GM19463 (cell line): Measurements from ENCODE around the gene ATP8A2.

ENCODE experiments used
- ATAC-seq: cut with Tn5 transposase; IDR thresholded peaks from one replicate; pipeline ENCODE4 v1.9.1; 2021; ENCODE audit warnings: mild to moderate bottlenecking, moderate library complexity; ENCODE audit not compliant: unreplicated experiment

Gene ATP8A2

DNA sequence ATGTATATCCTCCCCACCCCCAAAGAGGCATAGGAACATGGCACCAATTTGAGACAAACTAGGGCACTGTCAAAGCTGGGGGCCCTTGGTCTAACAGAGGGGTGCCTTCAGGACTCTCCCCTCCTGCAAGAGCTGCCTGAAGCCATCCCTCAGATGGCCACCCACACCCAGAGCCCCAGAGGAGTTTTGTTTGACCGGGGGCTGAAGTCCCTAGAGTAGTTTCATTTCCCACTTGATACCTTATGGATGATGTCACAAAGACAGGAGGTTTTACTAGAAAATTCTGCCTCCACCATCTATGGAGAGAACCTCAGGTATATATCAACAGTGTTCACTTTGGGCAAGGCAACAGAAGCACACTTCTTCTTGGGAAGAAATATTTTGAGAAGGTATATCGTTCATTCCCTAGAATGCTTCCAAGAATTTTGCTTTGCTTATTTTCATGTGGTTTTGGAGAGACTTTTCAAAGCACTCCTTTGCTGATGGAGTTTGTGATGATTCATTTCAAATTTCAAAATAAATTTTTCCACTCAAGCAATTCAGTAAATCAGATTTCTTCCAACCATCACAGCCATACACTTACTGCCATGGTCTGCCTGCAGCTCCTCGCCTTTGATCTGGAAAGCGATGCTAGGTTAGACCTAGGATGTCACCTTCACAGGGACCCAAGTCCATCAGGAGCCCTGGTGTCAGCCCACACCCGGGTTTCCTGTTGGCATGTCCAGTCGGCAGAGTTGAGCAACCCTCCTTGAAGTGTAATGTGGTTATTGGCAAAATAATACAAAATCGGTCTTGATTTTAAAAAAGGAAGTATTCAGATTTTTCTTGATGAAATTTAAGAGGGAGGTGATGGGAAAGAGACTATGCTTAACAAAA is 473.0 kb downstream of the ATP8A2 start:
- ATAC-seq = no peak

DNA sequence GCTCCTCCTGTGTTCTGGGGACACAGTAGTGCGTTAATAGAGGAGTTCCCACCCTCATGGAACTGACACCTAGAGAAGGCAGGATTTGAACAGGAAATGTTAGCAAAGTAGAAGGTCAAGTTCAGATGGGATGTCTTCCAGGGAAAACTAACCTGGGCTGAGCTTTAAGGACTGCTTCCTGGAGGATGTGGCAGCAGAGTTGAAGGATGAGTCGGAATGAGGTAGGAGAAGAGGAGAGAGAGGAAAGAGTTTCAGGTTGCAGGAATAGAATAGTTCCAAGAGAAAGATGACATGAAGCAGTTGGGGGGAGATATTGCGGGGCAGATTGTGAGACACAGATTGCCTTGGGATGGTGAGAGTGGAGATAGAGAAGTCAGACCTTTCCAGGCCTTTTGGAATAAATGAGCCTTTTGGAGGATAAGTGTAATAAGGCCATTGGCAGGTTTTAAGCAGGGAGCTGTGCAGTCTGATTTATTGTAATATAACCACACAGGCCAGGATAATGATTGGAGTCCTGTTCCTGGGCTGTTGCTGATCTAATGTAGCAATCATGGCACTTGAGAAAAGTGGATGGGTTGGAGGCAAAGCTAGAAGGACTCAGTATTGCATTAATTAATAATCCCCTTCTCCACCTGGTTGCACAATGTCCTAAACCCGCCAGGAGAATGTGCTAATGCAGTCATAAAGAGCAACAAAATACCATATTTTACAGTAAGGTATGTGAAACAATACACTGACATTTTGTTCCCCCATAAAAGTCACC is 474.6 kb downstream of the ATP8A2 start:
- no peak for ATAC-seq

- peak; percentile 74 for ATAC-seq
Measured at GRCh38 chr13:25847145-25847544, 475.4 kb downstream of the ATP8A2 start.

DNA sequence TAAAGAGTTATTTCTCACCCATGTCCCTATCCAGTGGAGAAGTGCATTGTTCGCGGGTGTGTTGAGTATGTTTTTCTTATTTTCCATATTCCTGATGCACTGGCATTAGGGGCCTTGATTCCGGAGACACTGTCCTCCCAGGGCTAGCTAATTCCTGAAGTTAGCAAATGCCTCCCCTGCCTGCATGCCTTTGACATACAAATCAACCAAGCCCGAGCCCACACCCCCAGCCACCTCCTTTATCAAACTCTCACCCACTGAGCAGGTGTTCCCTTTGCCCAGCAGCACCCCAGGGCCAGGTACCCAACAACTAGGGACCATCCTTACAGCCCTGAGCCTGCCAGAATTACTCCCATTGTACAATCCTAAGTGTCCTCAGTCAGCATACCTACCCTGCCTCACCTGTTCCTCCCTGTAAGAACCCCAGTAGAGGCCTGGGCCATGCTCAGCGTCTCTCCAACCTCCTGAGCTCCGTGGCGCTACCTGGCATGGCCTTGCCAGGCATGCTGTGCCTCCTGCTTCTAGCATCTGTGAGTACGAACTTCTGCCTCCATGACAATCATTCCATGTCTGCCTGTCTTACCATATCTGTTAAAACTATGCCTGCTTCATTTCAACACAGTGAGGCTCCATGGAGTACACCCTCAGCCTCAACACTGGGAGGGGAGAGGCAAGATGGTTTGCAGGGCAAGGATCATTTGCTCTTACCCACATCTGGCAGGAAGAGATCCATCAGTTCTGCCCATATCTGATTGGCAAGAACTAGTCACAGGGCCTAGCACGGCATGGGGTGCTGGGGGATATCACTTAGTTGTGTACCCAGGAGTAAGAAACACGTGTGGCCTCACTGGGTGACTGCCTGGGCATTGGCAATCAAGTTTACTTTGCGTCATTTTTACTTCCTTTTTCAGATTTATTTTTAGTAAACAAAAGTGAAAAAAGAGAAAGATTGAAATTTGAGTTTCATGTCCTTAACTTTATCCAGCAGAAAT is 476.2 kb downstream of the ATP8A2 start:
- ATAC-seq = no peak

GRCh38 chr13:25848812-25849745 is 477.3 kb downstream of the ATP8A2 start:
- ATAC-seq = no peak

DNA sequence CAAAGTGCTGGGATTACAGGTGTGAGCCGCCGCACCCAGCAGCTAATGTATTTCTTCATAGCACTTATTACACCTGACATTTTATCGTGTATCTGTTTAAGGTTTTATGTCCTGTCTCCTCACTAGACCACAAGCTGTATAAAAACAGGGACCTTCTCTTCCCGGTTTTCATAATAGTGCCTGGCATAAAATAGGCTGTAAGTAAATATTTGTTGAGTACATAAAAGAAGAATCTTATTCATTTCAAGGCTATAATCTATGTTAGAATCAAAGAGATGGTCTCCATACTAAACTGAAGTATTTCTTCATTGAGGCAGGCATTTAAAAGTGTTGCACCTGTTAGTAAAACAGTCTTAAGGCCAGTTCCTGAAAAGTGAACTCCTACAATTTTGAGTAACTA is 486.1 kb downstream of the ATP8A2 start:
- no peak for ATAC-seq

GRCh38 chr13:25859528-25859927 is 487.8 kb downstream of the ATP8A2 start:
- no peak for ATAC-seq

GRCh38 chr13:25860265-25860664 is 488.5 kb downstream of the ATP8A2 start:
- ATAC-seq = no peak

- ATAC-seq = no peak
Measured at GRCh38 chr13:25860862-25861261, 489.1 kb downstream of the ATP8A2 start.

DNA sequence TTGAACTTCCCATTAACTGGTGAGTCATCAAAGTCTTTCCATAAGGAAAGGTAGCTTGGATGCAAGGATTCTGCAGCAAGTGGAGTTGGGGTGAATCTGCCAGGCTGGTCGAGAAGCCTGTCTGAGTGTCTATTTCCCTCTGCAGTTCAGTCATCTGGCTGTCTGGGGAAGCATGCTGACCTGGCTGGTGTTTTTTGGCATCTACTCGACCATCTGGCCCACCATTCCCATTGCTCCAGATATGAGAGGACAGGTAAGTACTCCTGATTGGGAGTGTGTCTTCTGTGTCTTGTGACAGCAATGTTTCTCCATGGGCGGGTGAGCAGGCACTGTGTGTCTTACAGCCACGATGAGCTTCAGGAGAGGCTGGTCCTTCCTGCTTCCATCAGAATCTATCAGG is 490.4 kb downstream of the ATP8A2 start:
- no peak for ATAC-seq

GRCh38 chr13:25864116-25864515 is 492.3 kb downstream of the ATP8A2 start:
- ATAC-seq = no peak

DNA sequence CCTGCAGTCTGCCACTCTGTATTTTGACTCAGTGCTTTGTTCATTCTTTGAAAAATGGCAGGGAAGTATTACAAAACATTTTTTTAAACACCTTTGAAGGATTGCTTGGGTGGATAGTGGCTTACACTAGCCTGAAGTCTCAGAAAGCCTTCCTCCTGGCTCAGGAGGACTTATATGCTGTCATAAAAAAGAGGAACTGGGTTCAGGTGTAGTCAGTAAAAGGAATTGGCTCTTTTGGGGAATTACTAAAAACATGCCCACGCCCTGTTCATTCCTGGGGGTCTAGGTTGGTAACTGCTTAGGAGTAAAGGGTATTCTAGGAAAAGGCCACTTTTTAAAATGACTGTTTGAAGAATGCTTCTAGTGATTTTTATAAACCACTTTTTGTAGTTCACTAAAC is 493.2 kb downstream of the ATP8A2 start:
- ATAC-seq = no peak

GRCh38 chr13:25865391-25865790 is 493.6 kb downstream of the ATP8A2 start:
- no peak for ATAC-seq

DNA sequence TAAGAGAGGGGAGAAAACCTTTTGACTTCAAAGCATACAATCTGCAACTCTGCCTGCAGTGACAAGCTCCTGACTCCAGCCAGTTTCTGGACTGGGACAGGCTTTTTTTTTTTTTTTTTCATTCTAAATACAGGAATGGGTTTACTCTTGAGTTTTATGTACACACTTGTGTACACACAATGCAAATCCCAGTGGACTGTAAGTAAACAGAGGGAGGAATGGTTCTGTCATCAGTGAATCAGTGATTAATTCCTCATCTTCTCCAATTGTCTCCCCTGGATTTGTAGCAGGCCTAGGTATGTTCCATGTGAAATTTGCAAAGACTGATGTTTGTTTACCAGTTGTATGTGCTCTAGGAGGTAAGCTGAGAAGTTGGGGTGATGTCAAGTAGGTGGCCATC is 495.3 kb downstream of the ATP8A2 start:
- no peak for ATAC-seq

GRCh38 chr13:25868490-25868889 is 496.7 kb downstream of the ATP8A2 start:
- no peak for ATAC-seq

GRCh38 chr13:25869941-25870340 is 498.2 kb downstream of the ATP8A2 start:
- ATAC-seq = no peak

GRCh38 chr13:25871389-25872125 is 499.8 kb downstream of the ATP8A2 start:
- ATAC-seq = no peak

DNA sequence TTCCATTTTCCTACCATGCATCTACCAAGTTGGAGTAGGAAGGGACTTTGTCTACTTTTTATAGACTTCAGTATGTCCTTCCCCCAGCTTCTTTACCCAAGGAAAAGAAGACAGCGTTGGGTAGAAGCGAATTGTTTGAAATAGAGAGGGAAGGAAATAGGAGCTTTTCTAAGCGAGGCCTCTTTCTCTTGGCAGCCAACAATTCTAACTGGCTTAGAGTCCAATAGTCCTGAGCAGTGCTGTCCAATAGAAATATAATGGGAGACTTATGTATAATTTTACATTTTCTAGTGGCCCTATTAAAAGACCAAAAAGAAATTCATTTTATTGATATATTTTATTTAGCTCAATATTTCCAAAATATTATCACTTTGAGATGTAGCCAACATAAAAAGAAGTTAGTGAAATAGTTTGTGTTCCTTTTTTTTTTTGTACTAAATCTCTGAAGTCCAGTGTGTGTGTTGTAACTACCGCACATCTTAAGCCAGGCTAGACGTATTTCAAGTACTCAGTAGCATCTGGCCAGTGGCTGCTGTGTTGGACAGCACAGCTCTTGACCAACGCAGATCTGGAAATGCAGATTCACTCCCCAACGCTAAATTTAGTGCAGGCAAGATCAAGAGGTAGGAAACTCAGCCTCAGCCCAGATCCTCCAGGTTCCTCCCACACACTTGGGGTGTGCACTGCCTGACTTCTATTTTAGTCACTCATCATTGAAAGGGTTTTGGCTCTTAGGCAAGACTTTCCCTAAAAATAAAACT is 500.9 kb downstream of the ATP8A2 start:
- no peak for ATAC-seq

- no peak for ATAC-seq
Measured at GRCh38 chr13:25873242-25873612, 501.5 kb downstream of the ATP8A2 start.
